ENCODE results near the gene ACBD6.
"Not testable (repeated sequence)": the region's sequence is repeated elsewhere in the genome, so short reads cannot be mapped to it uniquely, and the experiment has no call there.

ACBD6 gene, protein sequence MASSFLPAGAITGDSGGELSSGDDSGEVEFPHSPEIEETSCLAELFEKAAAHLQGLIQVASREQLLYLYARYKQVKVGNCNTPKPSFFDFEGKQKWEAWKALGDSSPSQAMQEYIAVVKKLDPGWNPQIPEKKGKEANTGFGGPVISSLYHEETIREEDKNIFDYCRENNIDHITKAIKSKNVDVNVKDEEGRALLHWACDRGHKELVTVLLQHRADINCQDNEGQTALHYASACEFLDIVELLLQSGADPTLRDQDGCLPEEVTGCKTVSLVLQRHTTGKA

DNA sequence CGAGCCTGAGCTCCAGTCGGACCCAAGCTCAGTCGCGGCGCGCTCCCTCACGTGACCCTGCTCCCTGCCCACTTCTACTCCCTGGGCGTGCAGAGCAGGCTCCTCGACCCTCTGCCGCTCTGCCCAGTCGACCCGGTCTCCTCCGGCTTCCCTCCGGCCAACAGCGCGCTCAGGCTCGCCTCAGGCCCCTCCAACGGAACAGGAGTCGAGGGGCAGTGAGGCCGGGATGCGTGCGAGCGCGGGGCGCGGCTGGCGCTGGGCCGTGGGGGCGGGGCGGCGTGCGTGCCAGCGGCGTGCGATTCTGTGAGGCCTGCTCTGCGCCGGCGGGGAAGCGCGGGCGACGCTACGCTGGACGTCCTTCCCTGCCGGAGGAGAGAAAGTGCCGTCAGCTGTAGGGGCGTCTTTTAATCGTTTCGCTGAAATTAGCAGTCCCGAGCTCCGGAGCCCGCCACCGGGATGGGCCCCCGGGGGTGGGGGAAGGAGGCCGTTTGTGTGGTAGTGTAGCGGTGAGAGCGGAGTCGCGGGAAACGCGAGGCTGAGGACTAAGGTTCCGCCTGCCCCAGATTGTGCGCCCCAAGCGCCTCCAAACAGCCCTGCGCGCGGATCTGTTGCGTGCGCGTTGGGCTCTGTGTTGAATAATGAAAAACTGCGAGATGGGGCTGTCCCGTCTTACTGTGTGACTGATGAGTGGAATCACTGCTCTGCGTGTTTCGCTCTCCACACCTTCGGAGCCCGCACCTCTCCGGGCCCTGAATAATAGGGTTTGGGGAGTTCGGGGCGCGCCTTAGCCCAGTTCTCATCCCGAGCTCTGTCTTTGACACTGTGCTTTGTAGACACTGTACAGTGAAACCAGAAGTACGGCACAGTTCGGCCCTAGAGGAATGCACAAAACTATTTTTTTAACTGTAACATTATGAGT lies at the start of gene ACBD6:
Gene ACBD6, minus strand, starts transcription at position 217 of the 919 bp plus-strand sequence. CDS start 311 bp downstream, outside the sequence.
- DNase-seq = peak; percentile 92

DNA sequence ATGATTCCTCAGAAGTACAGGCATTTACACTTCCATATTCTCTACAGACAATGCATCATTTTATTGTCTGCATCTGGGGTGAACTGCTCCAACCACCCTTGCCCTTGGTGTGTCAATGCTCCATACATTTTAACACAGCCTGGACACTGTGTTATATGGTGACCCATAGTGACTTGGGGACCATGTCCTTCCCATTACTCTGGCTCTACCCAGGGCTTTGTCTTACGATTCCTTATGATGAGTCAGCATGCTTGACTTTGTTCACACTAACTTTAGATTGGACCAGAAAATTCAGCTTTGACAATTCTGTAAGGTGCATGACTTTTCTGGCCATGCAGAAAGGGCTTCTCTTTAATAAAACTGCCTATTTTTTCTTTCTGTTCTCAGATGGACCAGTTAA lies 49.6 kb upstream of the ACBD6 start:
- DNase-seq = no peak

DNA sequence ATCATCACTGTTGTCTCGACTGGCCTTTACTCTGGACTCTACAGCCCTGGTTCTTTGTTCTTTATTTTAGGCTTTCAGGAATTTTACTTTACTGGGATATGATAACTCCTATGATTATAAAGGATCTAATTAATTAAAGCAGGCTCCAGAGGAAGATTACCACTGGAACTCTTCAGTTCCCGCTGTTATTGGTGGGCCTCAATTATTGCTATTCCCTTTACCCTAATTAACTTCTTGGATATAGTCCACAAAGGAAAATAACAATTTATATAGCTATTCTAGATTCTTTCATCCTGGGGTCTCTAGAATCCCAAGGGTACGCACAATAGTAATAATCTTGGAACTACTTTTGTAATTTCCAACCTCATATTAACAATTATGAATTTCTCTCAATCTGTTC lies 47.9 kb upstream of the ACBD6 start:
- DNase-seq = no peak

DNA sequence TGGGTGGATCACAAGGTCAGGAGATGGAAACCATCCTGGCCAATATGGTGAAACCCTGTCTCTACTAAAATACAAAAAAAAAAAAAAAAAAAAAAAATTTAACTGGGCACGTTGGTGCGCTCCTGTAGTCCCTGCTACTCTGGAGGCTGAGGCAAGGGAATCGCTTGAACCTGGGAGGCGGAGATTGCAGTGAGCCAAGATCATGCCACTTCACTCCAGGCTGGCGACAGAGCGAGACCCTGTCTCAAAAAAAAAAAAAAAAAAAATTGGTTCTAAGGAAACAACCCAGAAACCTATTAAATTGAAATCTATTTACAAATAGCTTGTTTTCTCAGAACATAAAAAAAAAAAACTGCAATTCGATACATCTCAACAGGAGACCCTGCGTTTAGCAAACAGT lies 47.4 kb upstream of the ACBD6 start:
- not testable (repeated sequence) for DNase-seq

DNA sequence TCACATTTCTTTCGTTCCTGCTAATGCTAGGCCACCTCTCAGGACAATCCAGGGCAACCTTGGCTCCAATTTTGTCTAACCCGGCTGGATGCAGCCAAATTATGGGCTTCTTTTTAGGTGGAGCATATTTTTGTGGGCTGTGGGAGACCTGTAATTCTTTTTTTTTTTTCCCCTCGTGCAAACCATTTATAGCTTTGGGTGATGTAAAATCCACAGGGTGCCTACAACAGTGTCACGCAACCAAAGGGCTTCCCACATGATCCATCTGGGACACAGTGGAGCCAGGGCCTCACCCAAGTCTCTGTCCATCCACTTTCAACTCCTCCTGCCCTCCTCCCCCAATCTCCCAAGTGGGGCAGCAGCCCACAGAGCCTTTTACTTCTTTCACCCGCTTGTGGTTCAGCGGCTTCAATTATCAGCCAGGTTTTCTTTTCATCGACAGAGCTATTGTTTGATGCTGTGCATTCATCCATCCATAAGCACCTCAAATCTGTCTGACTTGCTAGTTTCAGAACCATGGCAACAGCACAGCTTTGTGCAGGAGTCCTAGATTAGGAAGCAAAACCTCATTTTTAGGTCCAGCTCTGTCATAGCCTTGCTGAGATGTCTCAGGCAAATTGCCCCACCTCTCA lies 46.4 kb upstream of the ACBD6 start:
- DNase-seq = no peak

DNA sequence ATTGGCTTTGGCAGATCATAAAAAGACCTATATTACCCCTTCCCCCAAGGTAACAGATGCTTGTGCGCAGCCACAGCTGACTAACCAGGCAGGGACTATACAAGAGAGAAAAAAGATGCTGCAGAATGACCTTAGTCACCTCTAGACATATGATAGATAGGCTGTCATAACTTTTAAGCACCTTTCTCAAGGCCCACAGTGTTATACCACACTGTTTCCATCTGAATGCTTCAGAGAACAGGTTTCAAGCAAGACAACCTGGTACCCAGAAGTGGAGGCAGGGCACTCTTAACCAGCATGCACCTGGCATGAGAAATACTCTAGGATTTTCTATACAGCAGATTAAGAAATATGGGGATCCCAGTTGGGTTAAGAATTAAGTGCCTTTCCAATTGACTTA lies 43.6 kb upstream of the ACBD6 start:
- DNase-seq = no peak

DNA sequence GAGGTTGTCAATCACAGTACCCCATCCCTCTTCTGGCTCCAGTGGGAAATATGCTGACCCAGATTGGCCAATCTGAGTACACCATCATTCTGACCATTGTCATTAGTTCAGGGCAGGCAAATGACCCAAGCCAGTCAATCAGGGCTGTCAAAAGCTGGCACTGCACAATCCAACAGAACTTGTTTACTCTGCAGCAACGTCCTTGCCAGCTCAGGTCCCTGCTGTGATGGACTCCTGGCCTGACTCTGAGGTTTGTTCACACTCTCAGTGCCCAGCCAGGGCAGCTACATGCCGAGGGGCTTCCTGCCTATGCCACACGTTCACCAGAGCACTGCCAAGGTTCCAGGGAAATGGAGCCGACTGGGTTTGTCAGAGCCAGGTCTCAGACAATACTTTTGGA lies 41.7 kb upstream of the ACBD6 start:
- no peak for DNase-seq

DNA sequence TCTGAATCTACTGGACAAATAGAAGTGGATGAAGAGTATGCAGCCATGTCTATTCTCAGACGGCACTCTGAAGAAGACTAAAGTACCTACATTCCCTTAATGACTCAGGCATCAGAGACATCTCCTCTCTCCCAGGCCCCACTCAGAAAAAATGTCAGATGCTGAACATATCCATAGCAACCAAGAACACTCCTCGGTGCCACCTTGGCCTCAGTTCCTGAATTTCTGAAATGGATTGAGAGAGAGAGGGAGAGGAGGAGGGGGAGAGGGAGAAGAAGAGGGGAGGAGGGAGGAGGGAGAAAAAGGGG lies 40.4 kb upstream of the ACBD6 start:
- DNase-seq = no peak

DNA sequence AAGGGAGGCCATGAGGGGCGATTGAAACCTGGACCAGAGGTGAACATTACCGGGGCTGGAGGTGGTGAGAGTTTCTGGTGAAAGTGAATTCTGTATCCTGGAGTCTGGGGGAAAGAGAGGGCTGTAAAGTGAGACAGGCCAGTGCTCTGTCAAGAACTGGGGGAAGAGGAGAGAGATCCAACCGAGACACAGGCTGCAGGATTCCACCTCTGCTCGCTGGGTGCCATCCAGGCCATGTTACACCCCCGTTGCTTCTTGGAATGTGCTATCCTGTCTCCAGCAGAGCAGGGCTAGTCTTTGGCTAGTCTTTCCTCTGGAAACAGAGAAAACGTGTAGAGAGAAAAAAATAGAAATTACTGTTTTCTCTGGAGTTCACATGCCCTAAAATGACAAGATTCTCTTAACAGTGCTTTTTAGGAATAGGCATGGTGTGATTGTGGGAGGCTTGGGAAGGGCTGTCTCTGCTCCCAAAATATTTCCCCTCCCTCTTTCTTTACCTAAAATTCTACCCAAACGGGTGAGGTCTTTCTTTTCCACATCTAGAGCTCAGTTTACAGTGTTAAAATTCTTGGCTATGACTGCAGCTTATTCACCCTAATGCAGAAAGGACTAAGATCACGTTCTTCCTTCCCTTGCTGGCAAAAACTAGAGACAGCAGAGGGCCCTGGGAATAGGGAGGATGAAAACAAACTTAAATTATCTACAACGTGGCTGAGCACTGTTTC lies 39.9 kb upstream of the ACBD6 start:
- DNase-seq = no peak

DNA sequence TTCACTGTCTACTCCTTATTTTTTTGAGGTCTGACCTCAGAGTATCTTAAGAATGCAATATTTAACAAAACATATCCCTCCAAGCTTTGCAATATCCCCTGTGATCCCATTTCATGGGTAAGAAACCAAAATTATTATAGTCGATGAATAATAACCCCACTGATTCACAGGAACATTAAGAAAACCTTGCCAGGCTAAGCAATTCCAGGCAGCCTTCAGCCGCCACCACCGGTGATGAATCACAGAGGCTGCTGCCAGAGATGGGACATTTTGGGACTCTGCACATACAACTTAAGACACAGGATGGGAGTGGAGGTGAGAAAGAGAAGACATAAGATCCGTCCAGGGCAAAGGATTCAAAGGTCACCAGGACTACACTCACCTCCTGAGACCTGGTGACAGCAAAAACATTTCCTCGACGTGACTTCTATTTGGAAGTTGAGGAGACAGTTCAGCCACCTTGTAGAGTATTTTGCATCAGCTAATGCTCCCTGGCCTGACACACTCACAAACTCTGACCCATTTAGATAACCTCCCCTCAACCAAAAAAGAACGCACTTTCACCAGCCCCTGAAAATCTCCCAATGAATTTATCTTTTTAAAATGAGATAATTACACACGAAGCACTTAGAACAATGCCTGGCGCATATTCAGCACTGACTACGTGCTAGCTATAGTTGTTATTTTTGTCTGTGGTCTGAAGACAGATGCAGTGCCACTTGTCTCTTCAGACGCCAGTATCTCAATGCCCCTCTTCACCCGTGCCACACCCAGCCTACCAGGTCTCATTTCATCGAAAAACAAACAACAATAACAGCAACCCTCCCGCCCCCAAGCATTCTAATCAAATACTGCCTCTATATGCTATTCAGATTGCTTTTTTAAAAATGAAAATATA lies 38.6 kb upstream of the ACBD6 start:
- DNase-seq = no peak

DNA sequence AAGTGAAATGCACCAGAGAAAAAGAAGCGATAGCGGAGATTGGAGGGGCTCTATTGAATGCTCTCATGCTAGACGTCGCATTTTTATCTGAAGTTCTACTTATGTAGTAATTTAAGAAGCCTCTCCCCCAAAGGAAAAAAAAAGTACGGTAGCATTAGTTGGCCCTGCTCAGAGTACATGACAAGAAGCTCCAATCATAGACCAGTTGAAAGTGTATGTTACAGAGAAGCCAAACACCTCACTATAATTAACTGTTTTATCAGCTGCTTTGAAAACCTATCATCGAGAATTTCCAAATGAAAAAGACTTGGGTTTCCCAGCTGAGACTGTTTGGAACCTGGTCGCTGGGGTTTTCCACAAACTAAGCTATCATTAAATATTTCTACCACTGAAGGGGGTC lies 36.8 kb upstream of the ACBD6 start:
- DNase-seq = no peak

DNA sequence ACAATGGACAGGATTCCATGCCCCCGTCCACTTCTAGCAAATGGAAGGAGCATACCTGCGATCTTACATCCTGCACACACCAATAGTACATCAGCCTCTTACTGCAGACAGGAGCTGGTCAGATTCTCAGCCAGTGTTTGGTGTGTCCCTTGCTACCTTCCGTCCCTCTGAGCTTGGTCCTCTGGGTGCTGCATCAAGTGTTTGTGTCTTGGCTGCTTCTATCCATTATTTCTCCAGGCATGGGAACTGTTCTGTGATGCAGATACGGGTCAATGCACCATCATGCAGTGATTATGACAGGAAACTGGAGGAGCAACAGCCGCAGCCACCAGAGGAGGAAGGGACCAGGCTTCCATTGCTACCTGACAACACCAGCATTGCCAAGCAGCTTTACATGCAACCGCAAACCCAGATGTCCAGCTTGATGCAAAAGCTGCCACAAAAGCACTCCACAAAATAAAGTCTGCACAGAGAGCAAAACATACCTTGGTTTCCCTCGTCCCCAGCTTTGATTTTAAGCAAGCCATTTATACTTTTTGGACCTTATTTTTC lies 34.5 kb upstream of the ACBD6 start:
- DNase-seq = no peak

DNA sequence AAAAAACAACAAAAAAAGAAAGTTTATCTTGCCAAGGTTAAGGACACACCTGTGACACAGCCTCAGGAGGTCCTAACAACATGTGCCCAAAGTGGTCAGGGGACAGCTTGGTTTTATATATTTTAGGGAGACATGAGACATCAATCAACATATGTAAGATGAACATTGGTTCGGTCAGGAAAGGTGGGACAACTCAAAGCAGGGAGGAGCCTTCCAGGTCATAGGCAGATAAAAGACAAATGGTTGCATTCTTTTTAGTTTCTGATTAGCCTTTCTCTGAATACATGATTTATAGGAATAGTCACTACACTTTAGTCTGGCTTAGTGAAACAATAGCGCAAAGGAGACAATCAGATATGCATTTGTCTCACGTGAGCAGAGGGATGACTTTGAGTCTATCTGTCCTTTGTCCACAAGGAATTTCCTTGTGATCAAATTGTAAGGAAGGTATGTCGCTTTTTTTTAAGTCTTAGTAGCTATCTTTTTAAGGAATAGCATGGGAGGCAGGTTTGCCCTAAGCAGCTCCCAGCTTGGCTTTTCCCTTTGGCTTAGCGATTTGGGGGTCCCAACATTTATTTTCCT lies 33.1 kb upstream of the ACBD6 start:
- no peak for DNase-seq

DNA sequence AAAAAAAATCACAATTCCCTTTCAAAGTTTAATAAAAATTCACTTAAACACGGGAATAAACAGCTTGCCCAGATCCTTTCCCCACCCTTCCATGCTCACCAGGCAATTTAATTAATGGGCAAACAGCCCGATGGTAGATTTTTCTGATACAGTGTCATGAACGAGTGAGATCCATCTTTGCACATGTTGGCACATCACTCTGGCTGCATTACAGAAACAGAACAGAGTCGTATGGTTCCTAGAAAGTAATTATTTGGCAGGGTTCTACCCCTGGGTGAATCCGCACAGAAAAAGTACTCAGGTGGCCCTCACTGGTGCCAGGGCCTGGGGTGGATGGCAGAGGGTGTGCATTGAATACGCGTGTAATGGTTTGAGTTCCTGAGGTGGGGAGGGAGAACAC lies 31.8 kb upstream of the ACBD6 start:
- DNase-seq = no peak

DNA sequence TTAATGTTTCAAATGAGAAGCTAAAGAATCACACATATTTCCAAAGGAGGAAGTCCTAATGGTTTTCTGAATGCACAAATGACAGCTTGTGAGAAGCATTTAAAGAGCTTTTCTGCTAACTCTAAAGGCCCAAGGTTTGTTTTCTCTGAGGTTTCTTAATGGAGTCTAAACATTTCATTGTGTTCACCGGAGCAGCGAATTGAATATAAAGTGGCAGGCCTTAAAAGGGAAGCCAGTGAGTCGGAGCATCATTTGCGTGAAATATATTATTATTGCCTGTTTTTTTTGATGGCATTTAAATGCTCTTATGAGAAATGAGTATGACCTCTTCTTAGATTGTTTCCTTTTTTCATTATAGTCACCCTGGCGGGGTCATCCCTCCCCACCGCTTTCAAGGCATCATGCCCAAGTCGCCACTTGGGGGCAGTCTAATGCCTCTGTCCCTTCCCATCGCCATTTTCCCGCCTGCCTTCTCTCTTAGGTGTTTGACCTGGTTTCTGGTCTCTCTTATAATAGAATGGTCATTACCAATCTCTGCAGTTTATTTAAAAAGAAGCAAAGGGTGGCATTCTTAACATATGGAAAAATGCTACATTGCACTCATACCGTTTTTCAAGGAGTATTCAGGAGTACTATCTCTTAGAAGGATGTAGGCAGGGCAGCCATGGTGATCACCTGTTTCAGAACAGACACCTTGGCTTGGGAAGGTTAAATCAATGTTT lies 31.1 kb upstream of the ACBD6 start:
- DNase-seq = peak; percentile 83

DNA sequence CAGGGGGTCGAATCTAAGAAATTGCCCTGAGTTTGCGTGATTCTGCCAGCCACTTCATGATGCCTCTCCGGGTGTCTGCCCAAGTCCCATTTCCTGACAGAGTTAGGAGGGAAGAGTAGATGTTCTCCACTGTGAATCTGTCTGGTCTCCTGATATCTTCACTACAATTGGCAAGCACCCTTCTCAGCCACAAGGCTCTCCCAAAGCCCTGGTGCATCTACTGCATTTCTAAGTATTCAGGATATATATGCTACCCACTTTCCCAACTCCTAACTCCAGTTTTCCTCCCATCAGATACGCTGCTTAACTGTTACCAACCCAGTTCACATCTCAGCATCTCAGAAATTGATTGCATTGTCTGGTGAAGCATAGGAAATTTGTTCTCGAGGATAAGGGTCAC lies 30.5 kb upstream of the ACBD6 start:
- DNase-seq = no peak

DNA sequence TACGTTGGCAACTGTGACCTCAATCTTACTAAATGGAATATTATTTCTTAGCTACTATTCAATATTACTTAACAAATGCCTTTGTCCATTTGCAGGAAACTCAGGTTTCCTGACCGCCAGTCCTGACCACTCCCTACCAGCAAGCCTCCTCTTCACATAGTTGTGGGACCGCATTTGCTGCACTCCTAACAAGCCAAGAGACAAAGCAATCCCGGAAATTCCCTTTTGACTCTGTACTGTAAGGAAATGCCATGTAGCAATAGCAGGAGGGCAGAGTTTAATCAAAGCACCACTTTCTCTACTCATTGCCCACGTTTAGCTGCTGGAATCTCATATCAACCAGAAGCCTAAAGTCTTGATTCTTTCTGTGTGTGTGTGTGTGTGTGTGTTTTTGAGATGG lies 28.1 kb upstream of the ACBD6 start:
- no peak for DNase-seq

DNA sequence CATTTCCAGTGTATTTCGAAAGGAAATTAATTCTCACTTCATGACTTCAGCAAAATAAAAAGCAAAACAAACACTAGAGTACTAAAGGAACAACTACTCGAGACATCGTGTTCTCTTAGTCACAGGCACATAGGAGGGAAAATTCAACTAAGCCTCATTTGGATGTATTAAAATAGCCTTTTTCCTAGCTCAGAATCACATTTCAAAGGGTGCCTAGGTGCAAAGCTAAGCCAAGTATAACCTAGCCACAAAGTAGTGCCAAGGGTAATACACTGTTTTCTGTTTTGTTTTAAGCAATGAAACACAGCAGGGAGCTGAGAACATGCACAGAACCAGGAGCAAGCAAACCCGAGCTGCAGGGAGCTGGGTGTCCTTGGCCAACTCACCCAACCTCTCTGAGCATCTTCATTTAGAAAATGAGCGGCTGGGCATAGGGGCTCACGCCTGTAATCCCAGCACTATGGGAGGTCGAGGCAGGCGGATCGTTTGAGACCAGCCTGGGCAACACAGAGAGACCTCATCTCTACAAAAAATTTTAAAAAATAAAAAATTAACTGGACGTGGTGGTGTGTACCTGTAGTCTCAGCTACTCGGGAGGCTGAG lies 26.6 kb upstream of the ACBD6 start:
- DNase-seq = no peak

DNA sequence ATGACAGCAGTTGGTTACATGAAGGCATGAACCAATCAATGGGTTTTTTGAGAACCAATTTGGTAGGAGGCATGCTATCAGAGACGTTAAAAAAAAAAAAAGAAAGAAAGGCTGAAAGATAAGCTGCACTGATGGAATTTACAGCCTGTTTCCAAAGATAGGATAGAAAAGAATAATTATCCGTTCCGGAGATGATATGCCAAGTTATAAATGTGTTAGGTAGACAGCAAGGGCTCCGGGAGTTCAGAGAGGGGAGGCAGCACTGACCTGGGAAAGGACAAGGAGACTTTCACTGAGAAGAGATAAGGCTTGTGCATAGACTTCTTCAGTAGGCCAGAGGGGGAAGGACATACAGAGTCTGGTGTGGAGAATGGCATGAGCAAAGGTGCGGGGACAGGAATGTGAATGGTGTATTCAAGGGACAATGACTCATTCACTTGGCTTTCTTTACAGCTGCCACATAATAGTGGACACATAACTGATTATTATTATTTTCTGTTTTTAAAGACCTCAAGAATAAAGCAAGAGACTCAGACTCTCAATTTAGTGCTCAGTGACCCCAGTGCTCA lies 24.8 kb upstream of the ACBD6 start:
- no peak for DNase-seq

DNA sequence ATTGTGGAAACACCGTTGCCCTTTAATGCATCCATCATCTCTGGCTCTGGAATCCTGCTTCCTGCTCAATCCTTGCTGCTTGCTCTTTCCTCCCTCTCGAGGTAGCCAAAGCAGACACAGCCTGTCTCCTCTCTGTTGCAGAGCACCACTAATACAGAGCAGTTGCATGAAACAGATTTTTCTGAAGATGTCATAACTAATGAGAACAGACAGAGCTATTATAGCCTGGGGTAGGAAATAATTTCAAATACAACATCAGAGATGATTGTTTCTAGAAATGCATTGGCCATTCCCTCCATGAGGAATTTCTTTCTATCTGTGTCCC lies 23.3 kb upstream of the ACBD6 start:
- DNase-seq = no peak

All from activated CD4-positive, alpha-beta T cell treated with anti-CD3 and anti-CD28 coated beads for 48 hours (primary cell).